Measurements from ENCODE around the gene XXYLT1. TPM values are rescaled to one million over a fixed set of nuclear protein-coding genes. Genes with fewer than 3 reads are reported as not detected.

Gene XXYLT1
- total RNA-seq, 3 donors from 2014 or later: 7.2 to 13.0 (median 10.8) TPM

- Histone ChIP-seq H3K36me3 (no peaks in the 10 kb centered on the region), H3K9me3 (no peaks in the 10 kb centered on the region), H3K27ac (no peak overlapping the region), H3K4me3 (no peak overlapping the region), H3K4me1 (peaks cover 0 to 5% of the 10 kb centered on the region in 2 donors), H3K27me3 (no peaks in the 10 kb centered on the region)
- no peak for TF ChIP-seq POLR2A (IDR thresholded peaks at IDR 0.05)
- no peak for TF ChIP-seq CTCF (IDR thresholded peaks at IDR 0.05)
- no peak for TF ChIP-seq POLR2AphosphoS5 (IDR thresholded peaks at IDR 0.05)
- DNase-seq (ENCODE audit: low spot score in 2 of 2): no peak
- intact Hi-C loops (cut with DNase I; ENCODE audit: low total_unique reads): no loop called here
Observed at GRCh38 chr3:195254454-195255175, 16.3 kb downstream of the XXYLT1 start.

- TF ChIP-seq CTCF (IDR thresholded peaks at IDR 0.05): no peak
- TF ChIP-seq POLR2AphosphoS5 (IDR thresholded peaks at IDR 0.05): no peak
- H3K9me3 ChIP-seq: no peaks in the 10 kb centered on the region
- H3K36me3 ChIP-seq: no peaks in the 10 kb centered on the region
- DNase-seq (ENCODE audit: low spot score in 2 of 2): no peak
- H3K4me3 ChIP-seq: no peak overlapping the region
- H3K4me1 ChIP-seq: no peaks in the 10 kb centered on the region
- peak overlapping the region; percentile 12 to 66 for H3K27ac ChIP-seq
- intact Hi-C loops (cut with DNase I; ENCODE audit: low total_unique reads): no loop called here
- H3K27me3 ChIP-seq: no peaks in the 10 kb centered on the region
Observed at GRCh38 chr3:195253923-195254432, 17.0 kb downstream of the XXYLT1 start.

GRCh38 chr3:195251336-195252065 lies 19.5 kb downstream of the XXYLT1 start:
- intact Hi-C loops (cut with DNase I; ENCODE audit: low total_unique reads): no loop called here
- TF ChIP-seq CTCF (IDR thresholded peaks at IDR 0.05) (no peak), POLR2AphosphoS5 (IDR thresholded peaks at IDR 0.05) (no peak), POLR2A (IDR thresholded peaks at IDR 0.05) (no peak)
- H3K27me3 ChIP-seq: no peaks in the 10 kb centered on the region
- H3K27ac ChIP-seq: peak overlapping the region in 1 of 2 donors; percentile 1
- H3K4me1 ChIP-seq: no peaks in the 10 kb centered on the region
- DNase-seq (ENCODE audit: low spot score in 2 of 2): no peak
- H3K4me3 ChIP-seq: no peak overlapping the region
- no peaks in the 10 kb centered on the region for H3K36me3 ChIP-seq
- H3K9me3 ChIP-seq: no peaks in the 10 kb centered on the region

GRCh38 chr3:195250473-195251251 lies 20.3 kb downstream of the XXYLT1 start:
- no peak for DNase-seq (ENCODE audit: low spot score in 2 of 2)
- Histone ChIP-seq H3K27ac (peak overlapping the region in 1 of 2 donors; percentile 1), H3K4me3 (no peak overlapping the region), H3K4me1 (no peaks in the 10 kb centered on the region), H3K9me3 (no peaks in the 10 kb centered on the region), H3K27me3 (no peaks in the 10 kb centered on the region), H3K36me3 (no peaks in the 10 kb centered on the region)
- intact Hi-C loops (cut with DNase I; ENCODE audit: low total_unique reads): no loop called here
- TF ChIP-seq CTCF (IDR thresholded peaks at IDR 0.05) (peak in 1 of 3 donors; percentile 32), POLR2A (IDR thresholded peaks at IDR 0.05) (no peak), POLR2AphosphoS5 (IDR thresholded peaks at IDR 0.05) (peak in 1 of 3 donors; percentile 14)
